Esophagus (tissue), 2 donors: ENCODE data around the gene SRBD1. TPM values are rescaled to one million over a fixed set of nuclear protein-coding genes. Genes with fewer than 3 reads are reported as not detected.

Source experiments
- H3K27ac ChIP-seq, 2 donors: one replicate each; pipeline ENCODE4 v1.5.1; 2013; ENCODE audit warnings: low read depth in 2 of 2, mild to moderate bottlenecking in 2 of 2, inconsistent platforms in 1 of 2, low read length in 1 of 2, moderate library complexity in 1 of 2
- H3K27me3 ChIP-seq, 2 donors: one replicate each; pipeline ENCODE4 v1.6.1; 2013; ENCODE audit warnings: low read length in 2 of 2, control low read depth in 1 of 2, mild to moderate bottlenecking in 1 of 2; ENCODE audit not compliant: insufficient read depth in 2 of 2, control insufficient read depth in 1 of 2
- H3K36me3 ChIP-seq, 2 donors: one replicate each; pipeline ENCODE4 v1.6.1; 2013; ENCODE audit warnings: low read length in 1 of 2; ENCODE audit not compliant: control insufficient read depth in 2 of 2, insufficient read depth in 2 of 2
- H3K4me1 ChIP-seq, 2 donors: one replicate each; pipeline ENCODE4 v1.6.1; 2013; ENCODE audit warnings: low read length in 1 of 2; ENCODE audit not compliant: control insufficient read depth in 2 of 2, insufficient read depth in 2 of 2
- H3K4me3 ChIP-seq, 2 donors: one replicate each; pipeline ENCODE4 v1.5.1; 2013; ENCODE audit warnings: low read length in 2 of 2, mild to moderate bottlenecking in 2 of 2, low read depth in 1 of 2, moderate library complexity in 1 of 2
- H3K9me3 ChIP-seq, 2 donors: one replicate each; pipeline ENCODE4 v1.6.1; 2013; ENCODE audit warnings: mild to moderate bottlenecking in 2 of 2, low read depth in 1 of 2, low read length in 1 of 2, moderate library complexity in 1 of 2; ENCODE audit not compliant: control insufficient read depth in 2 of 2, insufficient read depth in 1 of 2
- WGBS, 2 donors: extraction: QIAGEN DNeasy Blood & Tissue Kit; methylation state at CpG; one replicate each; pipeline ENCODE4 v1.1.7; 2013; 5-methylcytosine and 5-hydroxymethylcytosine counted together
- polyA plus RNA-seq, 2 donors: library from polyadenylated mRNA; stranded (reverse); fragments of 200-250 nt; gene quantifications; one replicate each; pipeline ENCODE4 v1.2.3, GENCODE V29; 2013
- donor health status: healthy with polysubstance abuse.
- donor health status: Bipolar disorder and iron deficiency.

The SRBD1 gene
- polyA plus RNA-seq, 2 donors, result 2.3 to 3.1 TPM

GRCh38 chr2:45460825-45461224 is 150.2 kb downstream of the SRBD1 start:
- WGBS, 2 donors, result 94 to 95% methylated on average over 6 of the region's 6 CpGs
- H3K36me3 ChIP-seq, result no peaks in the 10 kb centered on the region
- H3K4me3 ChIP-seq, result no peak overlapping the region
- no peaks in the 10 kb centered on the region for H3K9me3 ChIP-seq
- no peaks in the 10 kb centered on the region for H3K4me1 ChIP-seq
- H3K27me3 ChIP-seq, result no peaks in the 10 kb centered on the region
- no peak overlapping the region for H3K27ac ChIP-seq

- WGBS, 2 donors, result 80 to 83% methylated on average over 3 of the region's 3 CpGs
- Histone ChIP-seq H3K4me1 (no peaks in the 10 kb centered on the region), H3K27ac (no peak overlapping the region), H3K36me3 (no peaks in the 10 kb centered on the region), H3K9me3 (no peaks in the 10 kb centered on the region), H3K4me3 (no peak overlapping the region), H3K27me3 (no peaks in the 10 kb centered on the region)
These were observed 151.2 kb downstream of the SRBD1 start for GRCh38 chr2:45459860-45460259.

- Histone ChIP-seq H3K27me3 (no peaks in the 10 kb centered on the region), H3K36me3 (no peaks in the 10 kb centered on the region), H3K4me3 (no peak overlapping the region), H3K4me1 (no peaks in the 10 kb centered on the region), H3K27ac (no peak overlapping the region), H3K9me3 (no peaks in the 10 kb centered on the region)
- 34 to 36% methylated on average over 3 of the region's 3 CpGs for WGBS, 2 donors
These were observed 152.0 kb downstream of the SRBD1 start for GRCh38 chr2:45458909-45459563.

GRCh38 chr2:45457211-45457945 is 153.7 kb downstream of the SRBD1 start:
- Histone ChIP-seq H3K27me3 (no peaks in the 10 kb centered on the region), H3K36me3 (no peaks in the 10 kb centered on the region), H3K4me3 (no peak overlapping the region), H3K27ac (no peak overlapping the region), H3K9me3 (no peaks in the 10 kb centered on the region), H3K4me1 (no peaks in the 10 kb centered on the region)
- 94 to 98% methylated on average over 5 of the region's 5 CpGs for WGBS, 2 donors

GRCh38 chr2:45452866-45453265 is 158.2 kb downstream of the SRBD1 start:
- H3K4me3 ChIP-seq, result no peak overlapping the region
- no peaks in the 10 kb centered on the region for H3K9me3 ChIP-seq
- 71 to 77% methylated on average over 4 of the region's 4 CpGs for WGBS, 2 donors
- no peak overlapping the region for H3K27ac ChIP-seq
- H3K4me1 ChIP-seq, result no peaks in the 10 kb centered on the region
- no peaks in the 10 kb centered on the region for H3K36me3 ChIP-seq
- H3K27me3 ChIP-seq, result no peaks in the 10 kb centered on the region

GRCh38 chr2:45450634-45451033 is 160.4 kb downstream of the SRBD1 start:
- no peaks in the 10 kb centered on the region for H3K27me3 ChIP-seq
- no peaks in the 10 kb centered on the region for H3K4me1 ChIP-seq
- H3K9me3 ChIP-seq, result no peaks in the 10 kb centered on the region
- H3K27ac ChIP-seq, result no peak overlapping the region
- 78 to 92% methylated on average over 2 of the region's 2 CpGs for WGBS, 2 donors
- H3K4me3 ChIP-seq, result no peak overlapping the region
- H3K36me3 ChIP-seq, result no peaks in the 10 kb centered on the region

GRCh38 chr2:45448217-45448616 is 162.8 kb downstream of the SRBD1 start:
- H3K36me3 ChIP-seq, result no peaks in the 10 kb centered on the region
- no peaks in the 10 kb centered on the region for H3K27me3 ChIP-seq
- H3K9me3 ChIP-seq, result no peaks in the 10 kb centered on the region
- WGBS, 2 donors, result 90 to 96% methylated on average over 3 of the region's 3 CpGs
- H3K27ac ChIP-seq, result no peak overlapping the region
- no peak overlapping the region for H3K4me3 ChIP-seq
- no peaks in the 10 kb centered on the region for H3K4me1 ChIP-seq

DNA sequence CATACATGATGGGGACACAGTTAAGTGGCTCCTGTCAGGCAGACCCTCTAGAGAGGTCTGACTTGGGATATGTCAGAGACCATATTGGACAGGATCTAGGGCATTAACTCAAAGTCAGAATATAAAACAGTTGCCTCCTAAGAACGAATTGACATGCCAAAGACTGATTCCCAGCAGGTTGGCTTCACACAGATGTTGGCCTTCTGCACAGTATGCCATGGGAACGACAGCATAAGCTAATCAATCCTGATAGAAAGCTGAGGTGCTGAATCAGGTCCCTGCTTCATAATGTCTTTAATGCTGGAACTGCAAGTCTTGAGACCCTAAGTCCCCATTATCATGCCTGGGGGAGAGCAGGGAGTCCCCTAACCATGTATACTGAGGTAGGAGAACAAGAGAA is 165.1 kb downstream of the SRBD1 start:
- Histone ChIP-seq H3K27me3 (no peaks in the 10 kb centered on the region), H3K4me1 (no peaks in the 10 kb centered on the region), H3K27ac (no peak overlapping the region), H3K36me3 (no peaks in the 10 kb centered on the region), H3K4me3 (no peak overlapping the region), H3K9me3 (no peaks in the 10 kb centered on the region)
- 85 to 89% methylated on average over 2 of the region's 2 CpGs for WGBS, 2 donors

GRCh38 chr2:45445037-45445436 is 166.0 kb downstream of the SRBD1 start:
- no peak overlapping the region for H3K4me3 ChIP-seq
- no peaks in the 10 kb centered on the region for H3K27me3 ChIP-seq
- H3K9me3 ChIP-seq, result no peaks in the 10 kb centered on the region
- no peak overlapping the region for H3K27ac ChIP-seq
- no peaks in the 10 kb centered on the region for H3K4me1 ChIP-seq
- 73 to 80% methylated on average over 1 of the region's 1 CpG for WGBS, 2 donors
- H3K36me3 ChIP-seq, result no peaks in the 10 kb centered on the region

DNA sequence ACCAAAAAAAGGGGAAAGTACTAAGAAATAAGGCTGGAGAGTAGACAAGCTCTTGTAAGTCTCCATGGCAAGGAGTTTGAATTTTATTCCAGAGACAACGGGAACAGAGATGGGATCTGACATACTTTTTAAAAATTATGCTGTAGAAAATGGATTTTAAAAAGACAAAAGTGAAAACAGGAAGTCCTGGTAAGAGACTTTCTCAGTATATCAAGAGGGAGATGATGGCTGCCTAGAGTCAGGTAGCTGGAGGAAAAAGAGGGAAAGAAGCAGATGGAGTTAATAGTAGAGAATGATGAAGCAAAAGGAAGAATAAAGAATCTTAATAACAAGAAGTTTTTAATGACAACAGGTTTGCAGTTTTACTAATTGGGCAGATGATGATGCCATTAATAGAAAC is 168.1 kb downstream of the SRBD1 start:
- Histone ChIP-seq H3K36me3 (no peaks in the 10 kb centered on the region), H3K9me3 (no peaks in the 10 kb centered on the region), H3K27me3 (no peaks in the 10 kb centered on the region), H3K4me3 (no peak overlapping the region), H3K4me1 (no peaks in the 10 kb centered on the region), H3K27ac (no peak overlapping the region)
- 93 to 94% methylated on average over 1 of the region's 1 CpG for WGBS, 2 donors
